Measurements from ENCODE around the gene FXYD5. TPM values are rescaled to one million over a fixed set of nuclear protein-coding genes. Genes with fewer than 3 reads are reported as not detected.

FXYD5 gene
- total and polyA plus RNA-seq, 2 donors (not counting 1 experiment from before 2014, with no cell fraction given): 310 to 390 TPM

DNA sequence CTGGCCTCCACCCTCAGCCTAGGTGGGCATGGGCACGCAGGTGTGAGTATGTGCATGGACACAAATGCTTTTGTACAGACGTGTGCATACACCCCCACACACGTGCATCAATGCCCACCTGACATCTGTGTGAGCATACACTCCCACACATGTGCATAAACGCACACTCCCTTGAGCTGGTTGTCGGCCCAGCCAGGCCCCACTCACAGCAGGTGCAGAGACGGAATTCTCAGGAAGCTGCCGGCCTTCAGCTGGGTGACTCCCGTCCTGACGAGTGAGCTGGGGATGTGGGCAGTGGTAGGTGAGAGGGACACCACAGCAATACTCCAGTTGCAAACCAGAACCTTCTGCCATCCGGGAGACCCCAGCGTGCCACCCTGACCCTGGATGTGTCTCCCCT is 20.7 kb upstream of the FXYD5 start:
- H3K36me3 ChIP-seq (replicated peaks in 1 of 2; ENCODE audit: control extremely low read depth in 1 of 2, control insufficient read depth in 1 of 2, extremely low read depth in 1 of 2, insufficient read depth in 2 of 2, low read length in 1 of 2): no peaks in the 10 kb centered on the region
- no peaks in the 10 kb centered on the region for H4K20me1 ChIP-seq (ENCODE audit: control insufficient read depth, insufficient read depth, low read length, poor library complexity, severe bottlenecking)
- H3K27ac Mint-ChIP-seq: no peak overlapping the region
- CTCF ChIA-PET: interaction anchor here (4.6 to 5.9 kb wide), 2 partner anchors 18 to 67 kb away, joined by 31 to 65 read pairs; partner anchors contain the start of gene FXYD3
- no peak overlapping the region for H3K4me3 Mint-ChIP-seq
- no peak overlapping the region for H3K27ac ChIP-seq (ENCODE audit: low read length in 2 of 2)
- no peaks in the 10 kb centered on the region for H3K79me2 ChIP-seq (ENCODE audit: control insufficient read depth, insufficient read depth, low read length)
- H3K4me1 ChIP-seq (ENCODE audit: control insufficient read depth in 2 of 2, insufficient read depth in 2 of 2, low read length in 2 of 2): peaks cover 0 to 25% of the 10 kb centered on the region in 2 donors
- 97% methylated on average over 6 of the region's 11 CpGs for WGBS (ENCODE audit: insufficient coverage)
- no peak overlapping the region for H3K4me3 ChIP-seq (ENCODE audit: control extremely low read depth in 1 of 5, extremely low read depth in 1 of 5, insufficient read depth in 1 of 5, low read depth in 2 of 5, low read length in 4 of 5)
- no peak for ATAC-seq (ENCODE audit: low read depth)
- H2AFZ ChIP-seq (ENCODE audit: insufficient read depth, low read depth, low read length, poor library complexity, severe bottlenecking): no peak overlapping the region
- H3K9me3 ChIP-seq (ENCODE audit: control extremely low read depth in 1 of 3, control insufficient read depth in 2 of 3, insufficient read depth in 1 of 3, low read length in 2 of 3): peaks cover 0 to 3% (median 0%) of the 10 kb centered on the region in 3 donors
- peaks cover 21% of the 10 kb centered on the region for H3K4me1 Mint-ChIP-seq
- no peak for DNase-seq
- intact Hi-C loops (cut with micrococcal nuclease): no loop called here
- TF ChIP-seq, protein P1, sequence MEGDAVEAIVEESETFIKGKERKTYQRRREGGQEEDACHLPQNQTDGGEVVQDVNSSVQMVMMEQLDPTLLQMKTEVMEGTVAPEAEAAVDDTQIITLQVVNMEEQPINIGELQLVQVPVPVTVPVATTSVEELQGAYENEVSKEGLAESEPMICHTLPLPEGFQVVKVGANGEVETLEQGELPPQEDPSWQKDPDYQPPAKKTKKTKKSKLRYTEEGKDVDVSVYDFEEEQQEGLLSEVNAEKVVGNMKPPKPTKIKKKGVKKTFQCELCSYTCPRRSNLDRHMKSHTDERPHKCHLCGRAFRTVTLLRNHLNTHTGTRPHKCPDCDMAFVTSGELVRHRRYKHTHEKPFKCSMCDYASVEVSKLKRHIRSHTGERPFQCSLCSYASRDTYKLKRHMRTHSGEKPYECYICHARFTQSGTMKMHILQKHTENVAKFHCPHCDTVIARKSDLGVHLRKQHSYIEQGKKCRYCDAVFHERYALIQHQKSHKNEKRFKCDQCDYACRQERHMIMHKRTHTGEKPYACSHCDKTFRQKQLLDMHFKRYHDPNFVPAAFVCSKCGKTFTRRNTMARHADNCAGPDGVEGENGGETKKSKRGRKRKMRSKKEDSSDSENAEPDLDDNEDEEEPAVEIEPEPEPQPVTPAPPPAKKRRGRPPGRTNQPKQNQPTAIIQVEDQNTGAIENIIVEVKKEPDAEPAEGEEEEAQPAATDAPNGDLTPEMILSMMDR (IDR thresholded peaks at IDR 0.05): no peak
- TF ChIP-seq EZH2 (IDR thresholded peaks at IDR 0.05; ENCODE audit: borderline replicate concordance, insufficient read depth, low read depth, low read length, poor library complexity, severe bottlenecking): no peak
- H3K4me2 ChIP-seq (replicated peaks; ENCODE audit: low read depth, low read length, poor library complexity, severe bottlenecking): no peak overlapping the region
- POLR2A ChIA-PET: no interaction called here
- no peak overlapping the region for H3K9ac ChIP-seq (ENCODE audit: low read length)
- H3K9me3 Mint-ChIP-seq (ENCODE audit: insufficient read depth): peaks cover 3% of the 10 kb centered on the region
- no peaks in the 10 kb centered on the region for H3K27me3 ChIP-seq (replicated peaks in 1 of 4; ENCODE audit: control extremely low read depth in 1 of 4, control insufficient read depth in 3 of 4, insufficient read depth in 4 of 4, low read length in 3 of 4)
- peaks cover 5% of the 10 kb centered on the region for H3K27me3 Mint-ChIP-seq

DNA sequence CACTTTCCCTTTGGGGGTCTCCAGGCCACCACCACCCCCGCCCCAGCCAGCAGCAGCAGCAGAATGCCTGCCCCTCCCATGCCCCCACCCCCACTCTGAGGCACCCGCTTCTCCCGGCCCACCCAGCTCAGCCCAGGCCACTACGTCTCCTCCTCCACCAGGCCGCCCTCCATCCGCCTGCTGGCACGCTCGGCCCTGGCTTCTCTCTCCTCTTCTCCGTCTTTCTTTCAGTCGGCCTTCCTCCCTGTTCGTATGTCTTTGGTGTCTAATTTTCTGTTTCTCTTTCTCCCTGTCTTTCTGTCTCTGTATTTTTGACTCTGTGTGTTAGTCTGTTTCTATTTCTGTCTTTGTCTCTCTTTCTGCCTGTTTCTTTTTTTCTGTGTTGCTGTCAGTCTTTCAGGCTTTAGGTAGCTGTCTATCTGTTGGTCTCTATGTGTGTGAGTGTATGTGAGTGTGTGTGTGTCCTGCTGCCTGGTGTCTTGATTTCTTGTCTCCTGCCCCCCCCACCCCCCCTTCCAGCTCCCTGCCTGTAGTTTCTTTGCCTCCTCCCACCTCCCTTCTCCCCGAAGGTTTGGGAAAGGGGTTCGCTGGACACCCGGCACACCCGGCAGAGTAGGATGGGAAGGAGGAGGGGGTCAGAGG is 19.8 kb upstream of the FXYD5 start, which contains the start of gene LGI4:
Gene LGI4 (minus strand): TSS at position 459 of the 642 bp plus-strand sequence. CDS start 379 bp downstream, at position 80.
- peaks cover 0 to 25% of the 10 kb centered on the region in 2 donors for H3K4me1 ChIP-seq (ENCODE audit: control insufficient read depth in 2 of 2, insufficient read depth in 2 of 2, low read length in 2 of 2)
- peaks cover 0 to 3% (median 0%) of the 10 kb centered on the region in 3 donors for H3K9me3 ChIP-seq (ENCODE audit: control extremely low read depth in 1 of 3, control insufficient read depth in 2 of 3, insufficient read depth in 1 of 3, low read length in 2 of 3)
- intact Hi-C loops (cut with micrococcal nuclease): loop anchor here (1.0 kb wide), 3 partner anchors 10 to 67 kb away; no protein-coding TSS in a partner anchor
- TF ChIP-seq, protein P1 (IDR thresholded peaks at IDR 0.05): no peak
- TF ChIP-seq EZH2 (IDR thresholded peaks at IDR 0.05; ENCODE audit: borderline replicate concordance, insufficient read depth, low read depth, low read length, poor library complexity, severe bottlenecking): no peak
- Mint-ChIP-seq H3K9me3 (ENCODE audit: insufficient read depth) (peaks cover 3% of the 10 kb centered on the region), H3K4me3 (no peak within 1 kb of the TSS), H3K4me1 (peaks cover 21% of the 10 kb centered on the region), H3K27me3 (peaks cover 5% of the 10 kb centered on the region), H3K27ac (peak within 1 kb of the TSS; percentile 75)
- POLR2A ChIA-PET: interaction anchor here (0.7 kb wide), 1 partner anchor 55 kb away, joined by 6 read pairs; no protein-coding TSS in a partner anchor
- H2AFZ ChIP-seq (ENCODE audit: insufficient read depth, low read depth, low read length, poor library complexity, severe bottlenecking): no peak within 1 kb of the TSS
- no peak within 1 kb of the TSS for H3K27ac ChIP-seq (ENCODE audit: low read length in 2 of 2)
- no peaks in the 10 kb centered on the region for H3K36me3 ChIP-seq (replicated peaks in 1 of 2; ENCODE audit: control extremely low read depth in 1 of 2, control insufficient read depth in 1 of 2, extremely low read depth in 1 of 2, insufficient read depth in 2 of 2, low read length in 1 of 2)
- DNase-seq: no peak
- no peaks in the 10 kb centered on the region for H3K79me2 ChIP-seq (ENCODE audit: control insufficient read depth, insufficient read depth, low read length)
- no peak within 1 kb of the TSS for H3K4me3 ChIP-seq (ENCODE audit: control extremely low read depth in 1 of 5, extremely low read depth in 1 of 5, insufficient read depth in 1 of 5, low read depth in 2 of 5, low read length in 4 of 5)
- CTCF ChIA-PET: interaction anchor here (0.6 to 5.9 kb wide), 14 partner anchors 10 to 360 kb away, joined by 3 to 65 read pairs (median 6); partner anchors contain the start of genes FXYD3 and FXYD5
- no peak for ATAC-seq (ENCODE audit: low read depth)
- no peak within 1 kb of the TSS for H3K4me2 ChIP-seq (replicated peaks; ENCODE audit: low read depth, low read length, poor library complexity, severe bottlenecking)
- H3K9ac ChIP-seq (ENCODE audit: low read length): no peak within 1 kb of the TSS
- H3K27me3 ChIP-seq (replicated peaks in 1 of 4; ENCODE audit: control extremely low read depth in 1 of 4, control insufficient read depth in 3 of 4, insufficient read depth in 4 of 4, low read length in 3 of 4): peaks cover 0 to 2% (median 0%) of the 10 kb centered on the region in 4 experiments
- H4K20me1 ChIP-seq (ENCODE audit: control insufficient read depth, insufficient read depth, low read length, poor library complexity, severe bottlenecking): no peaks in the 10 kb centered on the region
- WGBS (ENCODE audit: insufficient coverage): 100% methylated on average over 3 of the region's 15 CpGs

Measured in B cell (primary cell).